T-helper 2 cell treated with Interferon-gamma antibody and Interleukin-4, amounts not matched to agents 5 μg/mL and 100 μg/mL, for 36 hours (primary cell): ENCODE measurements around the gene IL31RA.
A peak's percentile ranks its signal among the peaks of the same experiment; 100 is the strongest.

Experiments used
- DNase-seq: peaks from one replicate; pipeline ENCODE4 v3.0.0; 2021; ENCODE audit warnings: low spot score
- H3K27ac Mint-ChIP-seq: one replicate; pipeline ENCODE4 v1.8.0; 2021; ENCODE audit warnings: mild to moderate bottlenecking, mixed read lengths
- H3K27me3 Mint-ChIP-seq: one replicate; pipeline ENCODE4 v1.8.0; 2021; ENCODE audit warnings: low read depth, mixed read lengths
- H3K36me3 Mint-ChIP-seq: one replicate; pipeline ENCODE4 v1.8.0; 2021; ENCODE audit warnings: low read depth, mixed read lengths
- H3K4me1 Mint-ChIP-seq: one replicate; pipeline ENCODE4 v1.8.0; 2021; ENCODE audit warnings: low read depth, mixed read lengths
- H3K4me3 Mint-ChIP-seq: one replicate; pipeline ENCODE4 v1.8.0; 2022; ENCODE audit warnings: mild to moderate bottlenecking, moderate library complexity, mixed read lengths
- H3K9me3 Mint-ChIP-seq: one replicate; pipeline ENCODE4 v1.8.0; 2021; ENCODE audit warnings: mixed read lengths

The IL31RA gene

GRCh38 chr5:55917402-55918086, 66.4 kb downstream of the IL31RA start:
- Mint-ChIP-seq H3K9me3 (no peaks in the 10 kb centered on the region), H3K4me3 (no peak overlapping the region), H3K27ac (no peak overlapping the region), H3K4me1 (peaks cover 19% of the 10 kb centered on the region), H3K27me3 (no peaks in the 10 kb centered on the region), H3K36me3 (no peaks in the 10 kb centered on the region)
- no peak for DNase-seq

DNA sequence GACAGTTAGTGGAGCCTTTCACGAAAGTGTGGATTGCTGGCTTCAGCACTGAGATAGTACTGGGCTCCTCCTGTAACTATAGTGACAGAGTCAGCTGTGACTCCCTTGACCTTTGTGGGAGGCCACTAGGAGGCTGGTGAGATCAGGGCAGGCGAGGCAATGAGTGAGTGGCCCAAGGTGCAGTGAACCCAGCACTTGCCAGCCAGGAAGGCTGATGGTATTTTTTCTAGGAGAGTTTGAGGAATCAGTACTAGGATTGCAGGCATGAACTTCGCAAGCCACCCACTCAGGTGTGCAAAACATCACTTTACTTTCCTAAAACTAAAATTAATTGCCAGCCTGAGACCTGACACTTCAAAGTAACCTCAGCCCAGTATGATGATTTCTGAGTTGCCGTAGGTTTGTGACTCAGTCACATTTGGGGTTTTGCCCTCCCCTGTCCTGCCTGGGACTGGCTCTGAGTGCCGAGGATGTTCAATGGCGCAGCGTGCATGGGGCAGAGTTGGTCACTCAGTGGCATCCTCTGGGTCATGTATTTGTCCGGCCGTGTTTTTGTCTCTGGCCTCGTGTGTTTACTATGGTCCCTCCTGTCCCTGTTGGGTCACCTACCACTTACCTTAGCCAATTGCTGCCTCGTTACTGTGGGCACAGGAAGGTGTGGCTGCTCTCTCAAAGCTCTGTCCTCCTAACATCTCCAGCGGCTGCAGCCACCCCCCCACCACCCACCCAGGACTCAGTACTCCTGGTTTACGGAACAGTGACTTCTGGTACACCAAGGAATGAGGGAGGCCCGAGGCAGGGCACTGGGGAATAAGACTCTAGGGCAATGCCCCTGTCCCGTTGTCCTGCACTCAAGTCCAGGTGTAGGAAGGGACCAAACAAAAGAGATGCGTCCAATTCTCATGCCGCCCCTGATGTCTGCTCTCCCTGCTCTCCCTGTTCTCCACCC, 67.2 kb downstream of the IL31RA start:
- H3K27me3 Mint-ChIP-seq: no peaks in the 10 kb centered on the region
- DNase-seq: peak; percentile 31
- H3K36me3 Mint-ChIP-seq: no peaks in the 10 kb centered on the region
- H3K9me3 Mint-ChIP-seq: no peaks in the 10 kb centered on the region
- H3K4me3 Mint-ChIP-seq: no peak overlapping the region
- no peak overlapping the region for H3K27ac Mint-ChIP-seq
- peaks cover 19% of the 10 kb centered on the region for H3K4me1 Mint-ChIP-seq

DNA sequence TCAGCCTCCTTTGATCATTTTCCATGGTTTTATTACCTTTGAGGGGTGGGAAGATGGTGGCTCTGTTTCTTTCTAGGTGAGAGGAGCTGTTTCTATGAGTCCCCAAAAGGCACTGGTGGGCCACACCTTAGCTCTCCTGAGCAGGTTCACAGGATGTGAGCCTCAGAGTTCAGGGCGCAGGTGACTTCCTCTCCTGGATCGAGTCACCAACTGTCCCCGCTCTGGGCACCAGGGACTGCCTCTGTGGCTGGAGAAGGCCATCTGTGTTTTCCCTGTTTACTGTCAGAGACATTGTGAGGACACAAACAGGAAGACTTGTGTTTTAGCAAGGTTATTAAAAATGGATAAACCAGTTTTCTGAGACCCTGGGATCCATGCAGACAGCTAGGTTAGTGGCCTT, 68.5 kb downstream of the IL31RA start:
- H3K4me1 Mint-ChIP-seq: peaks cover 23% of the 10 kb centered on the region

GRCh38 chr5:55920784-55921183, 69.6 kb downstream of the IL31RA start:
- Mint-ChIP-seq H3K9me3 (no peaks in the 10 kb centered on the region), H3K27ac (no peak overlapping the region), H3K4me1 (peaks cover 23% of the 10 kb centered on the region), H3K36me3 (no peaks in the 10 kb centered on the region), H3K27me3 (no peaks in the 10 kb centered on the region), H3K4me3 (no peak overlapping the region)
- DNase-seq: no peak

More for the DNA sequence above, 68.5 kb downstream of the IL31RA start:
- DNase-seq: no peak
- Mint-ChIP-seq H3K27me3 (no peaks in the 10 kb centered on the region), H3K36me3 (no peaks in the 10 kb centered on the region), H3K9me3 (no peaks in the 10 kb centered on the region), H3K27ac (peak overlapping the region; percentile 55), H3K4me3 (no peak overlapping the region)

GRCh38 chr5:55921617-55922016, 70.5 kb downstream of the IL31RA start:
- Mint-ChIP-seq H3K36me3 (no peaks in the 10 kb centered on the region), H3K27me3 (no peaks in the 10 kb centered on the region), H3K27ac (no peak overlapping the region), H3K4me3 (no peak overlapping the region), H3K4me1 (peaks cover 23% of the 10 kb centered on the region), H3K9me3 (no peaks in the 10 kb centered on the region)
- DNase-seq: no peak

DNA sequence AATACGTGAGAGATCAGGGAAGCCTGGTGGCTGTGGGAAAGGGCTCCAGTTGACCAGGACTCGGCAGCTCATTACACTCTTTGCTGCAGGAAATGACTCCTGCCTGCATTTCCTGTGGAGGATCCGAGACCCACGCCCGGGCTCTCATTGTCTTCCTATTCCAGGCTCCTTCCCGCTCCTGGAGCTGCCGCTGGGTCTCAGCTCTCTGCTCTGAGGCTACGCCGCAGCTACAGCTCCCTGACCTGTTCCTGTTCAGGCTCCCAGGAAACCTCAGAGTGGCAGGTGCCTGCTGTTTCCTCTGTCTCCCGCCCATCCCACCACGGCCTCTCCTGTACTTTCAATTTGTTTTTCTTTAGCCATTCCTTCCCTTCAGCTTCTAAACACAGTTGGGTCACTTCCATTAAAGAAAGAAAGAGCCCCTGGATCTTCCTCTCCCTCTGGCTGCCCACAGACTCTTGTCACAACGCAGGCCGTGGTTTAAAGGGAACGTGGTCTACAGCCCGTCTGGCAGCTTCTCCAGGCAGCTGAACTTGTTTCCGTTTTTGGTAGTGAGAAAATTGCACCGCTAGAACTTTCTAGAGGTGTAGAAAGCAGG, 72.1 kb downstream of the IL31RA start:
- Mint-ChIP-seq H3K9me3 (no peaks in the 10 kb centered on the region), H3K27ac (peak overlapping the region; percentile 86), H3K4me3 (peak overlapping the region; percentile 86), H3K36me3 (no peaks in the 10 kb centered on the region), H3K4me1 (peaks cover 23% of the 10 kb centered on the region), H3K27me3 (no peaks in the 10 kb centered on the region)
- DNase-seq: no peak

GRCh38 chr5:55923865-55924500, 72.8 kb downstream of the IL31RA start:
- peaks cover 23% of the 10 kb centered on the region for H3K4me1 Mint-ChIP-seq
- DNase-seq: no peak
- H3K9me3 Mint-ChIP-seq: no peaks in the 10 kb centered on the region
- H3K27me3 Mint-ChIP-seq: no peaks in the 10 kb centered on the region
- no peak overlapping the region for H3K27ac Mint-ChIP-seq
- no peaks in the 10 kb centered on the region for H3K36me3 Mint-ChIP-seq
- peak overlapping the region; percentile 86 for H3K4me3 Mint-ChIP-seq

DNA sequence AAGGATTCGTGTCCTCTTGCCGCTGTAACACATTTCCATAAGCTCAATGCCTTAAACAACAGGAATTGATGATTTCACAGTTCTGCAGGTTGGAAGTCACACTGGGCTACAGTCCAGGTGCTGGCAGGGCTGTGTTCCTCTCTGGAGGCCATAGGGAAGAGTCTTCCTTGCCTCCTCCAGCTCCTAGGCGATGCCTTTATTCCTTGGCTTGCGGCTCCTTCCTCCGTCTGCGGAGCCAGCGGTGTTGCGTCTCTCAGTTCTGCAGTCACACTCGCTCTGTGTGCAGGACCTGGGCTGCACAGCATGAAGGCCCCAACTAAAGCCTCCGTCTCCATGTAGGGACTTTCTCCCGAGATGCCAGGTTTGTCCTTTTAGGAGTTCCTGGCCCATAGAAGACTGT, 73.6 kb downstream of the IL31RA start:
- no peak overlapping the region for H3K27ac Mint-ChIP-seq
- no peaks in the 10 kb centered on the region for H3K27me3 Mint-ChIP-seq
- peaks cover 17% of the 10 kb centered on the region for H3K4me1 Mint-ChIP-seq
- H3K9me3 Mint-ChIP-seq: no peaks in the 10 kb centered on the region
- no peak for DNase-seq
- H3K36me3 Mint-ChIP-seq: no peaks in the 10 kb centered on the region
- no peak overlapping the region for H3K4me3 Mint-ChIP-seq

GRCh38 chr5:55925181-55925580, 74.0 kb downstream of the IL31RA start:
- peaks cover 12% of the 10 kb centered on the region for H3K4me1 Mint-ChIP-seq
- no peak overlapping the region for H3K27ac Mint-ChIP-seq
- H3K36me3 Mint-ChIP-seq: no peaks in the 10 kb centered on the region
- H3K27me3 Mint-ChIP-seq: no peaks in the 10 kb centered on the region
- no peak for DNase-seq
- H3K9me3 Mint-ChIP-seq: no peaks in the 10 kb centered on the region
- H3K4me3 Mint-ChIP-seq: no peak overlapping the region

GRCh38 chr5:55925712-55926111, 74.6 kb downstream of the IL31RA start:
- no peaks in the 10 kb centered on the region for H3K9me3 Mint-ChIP-seq
- no peaks in the 10 kb centered on the region for H3K36me3 Mint-ChIP-seq
- H3K4me1 Mint-ChIP-seq: peaks cover 8% of the 10 kb centered on the region
- no peaks in the 10 kb centered on the region for H3K27me3 Mint-ChIP-seq
- H3K27ac Mint-ChIP-seq: no peak overlapping the region
- DNase-seq: no peak
- no peak overlapping the region for H3K4me3 Mint-ChIP-seq

- no peak for DNase-seq
- no peaks in the 10 kb centered on the region for H3K9me3 Mint-ChIP-seq
- H3K36me3 Mint-ChIP-seq: peaks cover 1% of the 10 kb centered on the region
- H3K4me3 Mint-ChIP-seq: no peak overlapping the region
- H3K27ac Mint-ChIP-seq: no peak overlapping the region
- H3K4me1 Mint-ChIP-seq: peaks cover 8% of the 10 kb centered on the region
- no peaks in the 10 kb centered on the region for H3K27me3 Mint-ChIP-seq
These were observed 75.3 kb downstream of the IL31RA start for GRCh38 chr5:55926476-55926875.

- H3K4me1 Mint-ChIP-seq: peaks cover 4% of the 10 kb centered on the region
- no peaks in the 10 kb centered on the region for H3K9me3 Mint-ChIP-seq
- peaks cover 1% of the 10 kb centered on the region for H3K36me3 Mint-ChIP-seq
- no peak for DNase-seq
- H3K27me3 Mint-ChIP-seq: no peaks in the 10 kb centered on the region
- H3K27ac Mint-ChIP-seq: no peak overlapping the region
- H3K4me3 Mint-ChIP-seq: no peak overlapping the region
These were observed 76.9 kb downstream of the IL31RA start for GRCh38 chr5:55927861-55928655.
